GM19240 (cell line): Measurements from ENCODE around the gene PDCD11.
A peak's percentile ranks its signal among the peaks of the same experiment; 100 is the strongest.

ENCODE experiments used
- DNase-seq: peaks from one replicate; pipeline ENCODE4 v3.0.0; 2011; ENCODE audit warnings: low spot score; ENCODE audit not compliant: insufficient read length

PDCD11 gene

DNA sequence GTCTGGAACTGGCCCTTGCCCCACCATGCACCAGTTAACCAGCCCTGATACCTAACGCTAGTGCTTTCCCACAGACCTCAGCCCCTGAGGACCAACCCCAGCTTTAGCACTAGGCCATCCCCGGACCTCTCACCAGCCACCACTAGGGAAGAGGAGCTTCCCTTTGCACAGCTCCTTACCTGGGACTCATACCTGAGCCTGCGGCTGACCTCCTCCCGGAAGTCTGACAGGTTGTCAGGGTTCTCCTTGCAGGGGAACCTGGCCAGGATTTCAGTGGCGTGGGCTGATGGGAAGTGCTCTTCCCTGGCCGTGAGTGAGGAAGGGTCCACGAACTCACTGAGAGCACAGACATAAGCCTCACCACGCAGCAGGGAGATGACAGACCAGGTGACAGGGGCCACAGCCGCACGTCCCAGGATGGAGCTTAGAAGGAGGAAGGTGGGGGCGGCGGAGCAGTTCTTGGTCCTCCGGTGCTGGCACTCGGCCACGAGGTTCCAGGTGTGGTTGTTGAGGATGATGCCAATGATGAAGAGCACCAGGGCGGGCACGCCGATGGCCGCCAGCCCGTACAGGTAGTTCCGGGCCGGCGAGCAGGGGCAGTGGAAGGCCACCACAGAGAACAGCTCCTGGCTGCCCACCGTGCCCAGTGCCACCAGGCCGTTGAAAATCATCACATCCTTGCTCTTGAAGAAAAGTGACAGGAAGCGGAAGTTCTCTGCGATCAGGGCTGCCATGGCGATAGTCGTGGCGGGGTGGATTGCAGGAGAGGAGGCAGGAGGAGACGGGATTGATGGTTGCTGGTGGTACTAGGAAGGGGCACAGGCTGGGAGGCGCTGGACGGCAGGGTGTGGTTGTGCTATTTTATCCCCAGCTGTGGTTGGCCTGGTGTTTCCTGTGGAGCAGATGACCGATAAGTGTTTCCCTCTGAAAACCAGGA lies 53.0 kb downstream of the PDCD11 start:
- no peak for DNase-seq

DNA sequence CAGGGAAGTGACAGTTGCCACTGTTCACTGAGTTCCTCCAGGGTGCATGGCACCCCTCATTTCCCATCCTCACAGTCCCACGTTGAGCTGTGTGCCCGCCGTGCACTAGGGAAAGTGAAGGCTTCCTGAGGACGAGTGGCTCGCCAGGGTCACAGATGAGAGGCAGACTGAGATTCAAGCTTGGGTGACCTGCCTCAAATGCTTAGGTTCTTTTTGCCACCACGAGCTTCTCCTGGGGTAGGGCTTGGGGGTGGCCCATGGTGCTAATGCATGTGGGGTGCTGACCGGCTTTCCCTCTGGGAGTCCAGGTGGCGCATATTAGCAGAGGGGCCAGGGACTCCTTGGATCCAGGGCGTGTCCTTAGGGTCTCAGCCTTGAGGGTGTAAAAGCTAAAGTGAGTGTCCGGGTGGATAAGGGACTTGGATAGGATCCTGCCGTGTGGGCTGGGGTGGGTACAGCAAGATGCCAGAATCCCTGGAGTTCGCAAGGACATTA lies 53.8 kb downstream of the PDCD11 start:
- no peak for DNase-seq

DNA sequence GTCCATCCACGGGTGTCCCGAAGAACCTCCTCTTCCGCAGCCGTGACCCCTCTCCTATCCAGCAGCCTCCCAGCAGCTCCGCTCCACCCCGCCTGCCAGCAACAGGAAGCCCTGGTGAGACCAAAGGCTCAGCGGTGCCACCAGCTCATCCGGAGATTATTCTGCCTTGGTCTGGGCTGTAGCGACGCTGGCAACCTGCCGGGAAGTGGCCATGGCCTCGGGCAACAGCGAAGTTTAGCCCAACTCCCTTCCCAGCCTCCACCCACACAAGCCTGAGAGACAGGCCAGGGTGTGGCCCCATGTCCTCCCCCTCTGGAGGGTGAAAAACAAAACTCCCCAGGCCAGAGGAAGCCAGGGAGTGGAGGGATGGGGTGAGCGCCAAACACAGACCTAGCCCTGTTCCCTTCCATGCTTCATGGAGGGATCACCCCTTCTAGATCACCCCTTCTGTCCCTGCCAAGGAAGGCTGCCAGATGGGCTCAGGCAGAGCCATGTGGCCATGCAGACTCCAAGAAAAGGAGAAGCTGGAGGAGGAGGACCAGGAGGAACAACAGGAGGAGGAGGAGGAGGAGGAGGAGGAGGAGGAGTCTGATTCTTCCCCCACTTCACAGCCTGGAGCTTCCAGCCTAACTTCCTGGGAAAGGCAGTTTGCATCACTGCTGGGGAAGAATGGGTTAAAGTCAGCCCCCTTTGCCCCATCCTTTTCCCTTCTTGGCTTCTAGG lies 54.8 kb downstream of the PDCD11 start:
- peak; percentile 41 for DNase-seq

DNA sequence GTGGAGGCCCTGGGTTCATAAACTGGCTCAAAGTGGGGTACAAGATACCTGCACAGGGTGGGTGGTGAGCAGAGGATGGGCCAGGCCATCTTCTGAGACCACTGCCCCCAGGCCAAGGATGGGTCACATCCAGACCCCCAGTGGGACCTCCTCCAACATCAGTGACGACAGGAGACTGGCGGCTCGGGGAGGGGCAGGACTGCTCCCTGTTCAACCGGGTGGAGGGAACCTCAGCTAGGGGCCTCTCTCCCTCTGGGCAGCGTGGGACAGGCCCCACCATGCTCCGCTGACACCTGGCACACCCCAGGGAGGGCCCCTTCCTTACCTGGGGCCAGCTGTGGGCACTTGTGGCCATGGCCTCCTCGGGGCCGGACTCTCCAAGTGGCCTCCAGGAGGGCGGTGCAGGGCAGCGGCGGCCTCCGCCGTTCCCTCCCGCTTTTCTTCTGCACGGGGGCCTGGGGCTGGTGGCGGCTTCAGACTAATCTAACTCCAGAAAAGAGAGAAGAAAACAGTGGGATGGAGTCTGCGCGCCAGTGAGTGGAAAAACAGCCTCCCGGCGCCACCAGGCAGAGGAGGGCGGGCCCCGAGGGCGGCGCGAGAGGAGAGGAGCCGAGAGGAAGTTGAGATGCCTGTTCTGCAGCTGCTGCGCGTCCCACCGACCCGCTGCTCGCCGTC lies 55.5 kb downstream of the PDCD11 start, which contains the start of gene CALHM2:
CALHM2 (minus strand) TSS at position 540 of the 675 bp plus-strand sequence. CDS start 2,429 bp downstream, outside the sequence.
- peak; percentile 91 for DNase-seq

DNA sequence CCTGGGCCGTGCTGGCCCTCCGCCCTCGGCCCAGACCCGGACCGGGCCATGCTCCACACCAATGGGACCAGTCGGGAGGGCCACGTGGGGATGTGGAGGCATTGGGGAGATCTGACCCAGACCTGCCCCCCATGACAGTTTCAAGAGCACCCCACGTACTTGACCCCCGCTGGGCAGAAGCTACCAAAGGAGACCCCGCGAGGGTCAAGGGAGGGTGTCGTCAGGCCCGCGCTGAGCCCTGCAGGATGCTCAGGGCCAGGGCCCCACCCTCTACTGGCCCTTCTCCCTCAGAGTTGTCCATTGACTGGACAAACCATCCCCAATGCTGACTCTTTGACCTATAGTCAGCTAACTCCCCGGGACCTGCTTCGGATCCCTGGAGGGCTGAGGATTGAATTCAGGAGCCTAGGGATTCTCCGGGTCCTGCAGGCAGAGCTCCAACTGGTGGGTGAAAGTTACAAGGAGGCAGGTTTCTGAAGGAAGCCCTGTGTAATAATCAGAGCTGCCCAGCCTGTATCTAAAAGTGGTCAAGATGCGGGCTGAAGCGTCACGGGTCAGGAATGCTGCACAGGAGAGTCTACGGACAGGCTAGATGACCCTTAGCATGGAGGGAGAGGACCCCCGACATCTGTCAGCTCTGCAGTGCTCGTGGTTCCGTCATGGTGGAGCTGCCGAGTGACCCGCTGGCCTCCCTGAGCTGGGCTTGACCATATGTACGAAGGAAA lies 56.2 kb downstream of the PDCD11 start:
- no peak for DNase-seq

DNA sequence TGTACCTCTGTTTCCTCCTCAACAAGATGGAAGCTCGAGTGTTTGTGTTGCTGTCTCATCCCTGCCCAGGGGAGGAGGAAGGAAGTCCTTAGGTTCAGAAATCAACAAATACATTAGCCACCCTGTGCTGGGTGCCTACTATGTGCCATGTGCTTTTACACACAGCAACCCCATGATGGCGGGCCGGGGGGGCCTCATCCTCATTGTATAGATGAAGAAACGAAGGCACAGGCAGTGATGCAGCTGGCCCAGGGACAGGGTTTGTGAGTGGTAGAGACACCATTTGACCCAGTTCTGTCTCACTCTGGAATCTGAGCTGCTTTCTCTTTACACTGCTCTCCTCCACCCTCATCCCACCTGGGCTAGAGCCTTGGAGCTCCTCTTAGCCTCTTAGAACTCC lies 57.6 kb downstream of the PDCD11 start:
- DNase-seq: no peak

DNA sequence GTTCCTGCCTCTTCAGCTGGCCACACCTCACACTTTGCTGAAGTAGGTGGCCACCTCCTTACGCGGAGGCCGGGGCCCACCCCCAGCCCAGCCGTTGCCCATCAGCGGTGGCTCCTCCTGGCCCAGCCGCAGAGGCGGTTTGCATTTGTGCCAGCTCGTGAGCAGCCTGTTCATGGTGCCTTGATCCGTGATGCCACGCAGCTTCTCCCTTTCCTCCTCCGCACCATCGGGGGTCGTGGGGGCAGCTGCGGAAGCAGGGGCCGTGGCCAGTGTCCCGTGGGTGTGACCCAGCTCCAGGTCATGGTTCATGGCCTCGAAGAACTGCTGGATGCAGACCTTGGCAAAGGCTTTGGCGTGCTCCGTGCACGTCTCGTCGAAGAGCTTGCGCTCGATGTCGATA lies 58.8 kb downstream of the PDCD11 start:
- no peak for DNase-seq

DNA sequence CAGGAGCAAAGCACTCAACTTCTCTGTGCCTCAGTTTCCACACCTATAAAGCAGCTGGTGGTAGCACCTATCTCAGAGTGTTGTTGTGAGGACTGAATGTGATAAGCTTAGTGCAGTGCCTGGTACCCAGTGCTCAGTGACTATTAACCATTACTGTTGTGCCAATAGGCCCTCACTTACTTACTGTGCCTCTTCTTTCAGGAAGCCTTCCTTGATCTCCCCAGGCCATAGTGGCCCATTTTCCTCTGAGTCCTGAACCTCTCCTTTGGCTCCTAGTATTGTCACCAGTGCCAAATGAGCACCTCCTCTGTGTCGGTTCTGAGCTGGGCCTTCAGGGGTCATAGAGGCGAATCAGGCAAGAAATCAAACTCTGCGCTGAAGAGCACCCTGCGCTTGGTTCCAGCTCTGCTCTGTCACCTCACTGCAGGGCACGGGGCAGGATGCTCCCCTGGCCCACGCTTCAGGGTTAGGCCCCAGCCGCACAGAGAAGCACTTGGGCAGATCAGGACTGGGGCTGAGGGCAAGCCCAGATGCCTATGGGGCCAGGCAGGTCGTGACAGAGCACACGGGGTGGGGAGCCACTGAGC lies 59.7 kb downstream of the PDCD11 start:
- no peak for DNase-seq

DNA sequence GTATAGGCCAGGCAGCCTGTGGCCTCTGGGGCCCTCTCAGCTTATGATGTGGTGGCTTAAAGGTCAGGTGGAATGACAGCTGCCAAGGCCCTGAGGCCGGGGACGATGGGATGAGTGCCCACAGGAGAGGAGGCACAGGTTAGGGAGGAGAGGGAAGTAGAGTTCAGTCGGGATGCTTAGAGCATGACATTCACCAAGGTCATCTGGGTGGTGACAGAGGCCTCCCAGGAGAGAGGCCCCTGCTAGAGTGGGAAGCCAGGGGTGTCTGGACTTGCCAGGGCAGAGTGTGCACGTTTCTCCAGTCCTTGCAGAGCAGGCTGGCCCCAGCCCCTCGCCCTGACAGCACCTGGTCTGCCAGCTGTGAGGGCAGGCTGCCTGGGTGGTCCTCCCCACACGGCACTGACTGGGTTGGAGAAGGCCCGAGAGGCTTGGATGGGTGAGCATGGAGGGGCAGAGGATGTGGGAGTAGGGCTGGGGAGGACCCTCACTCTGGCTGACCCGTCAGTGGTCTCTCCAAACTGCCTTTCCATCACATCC lies 60.8 kb downstream of the PDCD11 start:
- no peak for DNase-seq

DNA sequence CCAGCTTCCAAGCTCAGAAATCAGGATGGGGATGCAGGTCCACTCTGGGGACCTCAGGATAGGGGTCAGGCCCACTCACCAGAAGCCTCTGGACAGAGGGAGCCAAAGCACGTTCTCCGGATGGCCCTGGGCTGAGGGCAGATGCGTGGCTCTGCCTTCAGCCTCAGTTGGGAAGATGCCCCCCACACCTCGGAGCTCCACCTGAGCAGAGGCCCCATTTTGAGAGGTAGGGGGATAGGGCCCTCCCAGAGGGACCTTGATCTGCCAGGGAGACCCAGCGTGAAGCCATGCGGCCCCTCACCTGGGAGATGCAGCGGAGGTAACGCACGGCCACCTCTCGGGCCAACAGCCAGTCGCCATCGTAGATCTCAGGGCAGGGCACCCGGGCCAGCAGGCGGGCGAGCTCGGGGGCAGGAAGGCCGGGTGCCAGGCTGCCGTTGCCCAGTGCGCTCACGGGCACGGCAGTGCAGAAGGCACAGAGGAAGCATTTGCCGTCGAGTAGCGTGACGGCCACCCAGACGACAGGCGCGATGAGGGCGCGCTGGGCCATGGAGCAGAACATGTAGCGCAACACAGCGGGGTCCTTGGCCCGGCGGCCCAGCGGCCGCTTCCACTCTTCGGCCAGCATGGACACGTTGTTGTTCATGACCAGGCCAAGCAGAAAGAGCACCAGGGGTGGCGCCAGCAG lies 61.6 kb downstream of the PDCD11 start:
- no peak for DNase-seq

DNA sequence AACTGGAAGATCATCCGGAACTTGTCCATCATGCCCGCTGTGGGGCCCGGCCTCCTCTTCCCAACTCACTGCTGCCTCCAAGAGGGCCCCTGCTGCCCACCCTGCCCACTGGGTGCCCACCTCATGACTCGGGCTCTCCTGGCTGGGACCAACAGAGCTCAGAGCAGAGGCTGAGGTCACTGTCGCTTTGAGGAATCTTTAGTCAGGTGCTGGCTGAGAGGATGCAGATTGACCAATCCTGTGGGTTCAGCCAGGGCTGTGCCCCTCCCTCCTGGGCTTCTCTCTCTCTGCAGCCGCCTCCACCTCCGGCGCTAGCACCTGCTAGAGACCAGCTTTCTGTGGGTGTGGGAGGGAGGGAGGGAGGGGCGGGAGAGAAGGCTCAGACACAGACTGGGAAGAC lies 62.3 kb downstream of the PDCD11 start, which contains the start of gene CALHM1:
CALHM1 (minus strand) TSS at position 181 of the 400 bp plus-strand sequence; CDS start at position 32, 149 bp downstream.
- peak; percentile 63 for DNase-seq

DNA sequence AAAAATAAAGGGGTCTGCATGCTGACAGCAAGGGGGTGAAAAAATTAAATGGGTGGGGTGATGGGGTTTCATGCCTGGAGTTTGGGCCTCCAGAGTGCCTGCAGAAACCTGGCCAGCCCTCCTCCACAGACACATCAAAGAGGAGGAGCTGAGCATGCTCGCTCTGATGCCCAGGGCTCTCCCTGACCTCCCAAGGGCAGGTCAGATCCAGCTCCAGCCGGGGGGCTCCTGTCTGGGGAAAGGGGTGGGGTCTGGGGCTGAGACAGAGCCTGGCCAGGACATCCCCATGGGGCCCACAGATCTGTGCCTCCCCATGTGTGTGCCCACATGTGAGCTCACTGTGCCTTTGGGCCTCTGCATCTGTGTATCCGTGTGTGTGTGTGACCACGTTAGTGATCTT lies 63.2 kb downstream of the PDCD11 start:
- DNase-seq: no peak

DNA sequence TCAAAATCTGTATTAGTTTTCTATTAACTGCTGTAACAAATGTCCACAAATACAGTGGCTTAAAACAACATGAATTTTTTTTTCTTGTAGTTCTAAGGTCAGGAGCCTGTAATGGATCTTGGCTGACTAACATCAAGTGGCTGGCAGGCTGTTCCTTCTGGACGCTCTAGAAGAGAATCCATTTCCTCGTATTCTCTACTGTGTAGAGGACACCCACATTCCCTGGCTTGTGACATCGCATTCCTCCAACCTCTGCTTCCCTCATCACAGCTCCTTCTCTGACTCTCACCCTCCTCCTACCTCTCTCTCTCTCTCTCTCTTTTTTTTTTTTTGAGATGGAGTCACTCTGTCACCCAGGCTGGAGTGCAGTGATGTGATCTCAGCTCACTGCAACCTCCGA lies 67.1 kb downstream of the PDCD11 start:
- no peak for DNase-seq

DNA sequence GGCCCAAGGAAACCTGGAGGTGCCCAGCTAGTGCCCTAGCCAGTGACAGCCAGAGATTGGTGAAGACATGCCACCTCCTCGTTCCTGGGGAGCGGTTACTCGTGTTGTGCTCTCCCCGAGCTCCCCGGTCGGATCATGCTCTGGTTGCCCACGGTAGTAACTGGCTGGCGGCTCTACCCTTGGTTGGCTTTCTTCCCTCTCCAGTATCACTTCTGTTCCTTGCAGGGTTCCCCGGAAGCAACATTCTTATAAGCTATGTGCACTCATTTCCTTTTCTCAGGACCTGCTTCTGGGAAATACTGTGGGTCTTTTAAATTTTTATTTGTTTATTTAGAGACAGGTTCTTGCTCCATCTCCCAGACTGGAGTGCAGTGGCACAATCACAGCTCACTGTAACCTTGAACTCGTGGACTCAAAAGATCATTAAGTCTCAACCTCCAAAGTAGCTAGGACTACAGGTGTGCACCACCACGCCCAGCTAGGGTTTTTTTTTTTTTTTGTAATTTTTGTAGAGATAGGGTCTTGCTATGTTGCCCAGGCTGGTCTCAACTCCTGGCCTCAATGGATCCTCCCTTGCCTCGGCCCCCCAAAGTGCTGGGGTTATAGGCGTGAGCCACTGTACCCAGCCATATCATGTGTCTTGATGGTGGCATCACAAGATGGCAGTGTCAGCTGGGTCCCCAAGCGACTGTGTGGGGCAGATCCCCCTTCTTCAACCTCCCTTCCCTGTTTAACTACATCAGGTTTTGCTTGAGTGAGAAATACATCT lies 69.2 kb downstream of the PDCD11 start:
- DNase-seq: no peak

DNA sequence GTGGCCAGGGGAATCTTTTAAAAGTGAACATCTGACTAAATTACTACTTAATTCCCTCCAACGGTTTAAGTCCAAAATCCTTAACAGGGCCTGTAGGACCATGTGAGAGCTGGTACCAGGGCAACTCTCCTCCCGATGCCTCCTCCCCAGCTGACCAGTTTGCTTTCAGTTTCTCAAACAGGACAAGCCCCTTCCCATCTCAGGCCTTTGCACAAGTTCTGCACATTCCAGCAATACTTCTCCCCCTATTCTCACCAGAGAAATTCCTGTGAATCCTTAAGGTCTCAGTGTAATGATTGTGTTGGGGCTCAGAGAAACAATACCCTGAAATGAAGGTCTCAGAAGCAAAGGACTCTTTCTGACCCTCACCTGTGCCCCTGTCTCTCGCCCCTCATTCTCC lies 70.3 kb downstream of the PDCD11 start:
- no peak for DNase-seq

DNA sequence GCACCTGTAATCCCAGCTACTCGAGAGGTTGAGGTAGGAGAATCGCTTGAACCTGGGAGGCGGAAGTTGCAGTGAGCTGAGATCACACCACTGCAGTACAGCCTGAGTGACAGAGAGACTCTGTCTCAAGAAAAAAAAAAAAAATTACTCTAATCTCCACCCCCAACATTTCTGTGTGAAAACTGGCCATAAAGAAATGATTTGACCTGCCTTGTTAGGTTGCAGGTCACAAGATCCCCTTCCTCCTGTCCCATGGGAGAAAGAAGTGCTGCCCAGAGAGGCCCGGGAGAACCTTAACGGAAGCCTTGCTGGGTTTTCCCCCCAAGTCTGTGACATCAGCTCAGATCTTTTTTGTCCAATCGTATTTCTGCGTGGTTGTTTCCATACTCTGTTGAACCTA lies 71.0 kb downstream of the PDCD11 start:
- DNase-seq: no peak

DNA sequence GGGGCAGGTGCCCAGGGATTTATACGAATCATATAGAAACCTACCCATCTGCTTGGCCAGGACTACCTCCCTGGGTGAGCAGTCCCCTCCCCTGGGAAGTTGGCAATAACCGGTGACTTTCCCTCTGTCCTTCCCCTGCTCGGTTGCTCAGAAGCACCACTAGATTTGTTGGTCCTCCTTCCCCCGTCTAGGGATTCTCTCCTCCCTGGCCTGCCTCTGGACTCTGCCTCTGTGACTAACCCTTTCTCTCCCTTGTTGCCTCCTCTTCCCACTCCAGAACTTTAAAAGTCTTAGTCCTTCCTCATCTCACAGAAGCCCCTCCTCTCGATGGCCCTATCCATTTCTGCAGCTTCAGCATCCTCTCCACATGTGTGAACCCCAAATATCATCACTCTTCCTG lies 72.8 kb downstream of the PDCD11 start:
- no peak for DNase-seq

DNA sequence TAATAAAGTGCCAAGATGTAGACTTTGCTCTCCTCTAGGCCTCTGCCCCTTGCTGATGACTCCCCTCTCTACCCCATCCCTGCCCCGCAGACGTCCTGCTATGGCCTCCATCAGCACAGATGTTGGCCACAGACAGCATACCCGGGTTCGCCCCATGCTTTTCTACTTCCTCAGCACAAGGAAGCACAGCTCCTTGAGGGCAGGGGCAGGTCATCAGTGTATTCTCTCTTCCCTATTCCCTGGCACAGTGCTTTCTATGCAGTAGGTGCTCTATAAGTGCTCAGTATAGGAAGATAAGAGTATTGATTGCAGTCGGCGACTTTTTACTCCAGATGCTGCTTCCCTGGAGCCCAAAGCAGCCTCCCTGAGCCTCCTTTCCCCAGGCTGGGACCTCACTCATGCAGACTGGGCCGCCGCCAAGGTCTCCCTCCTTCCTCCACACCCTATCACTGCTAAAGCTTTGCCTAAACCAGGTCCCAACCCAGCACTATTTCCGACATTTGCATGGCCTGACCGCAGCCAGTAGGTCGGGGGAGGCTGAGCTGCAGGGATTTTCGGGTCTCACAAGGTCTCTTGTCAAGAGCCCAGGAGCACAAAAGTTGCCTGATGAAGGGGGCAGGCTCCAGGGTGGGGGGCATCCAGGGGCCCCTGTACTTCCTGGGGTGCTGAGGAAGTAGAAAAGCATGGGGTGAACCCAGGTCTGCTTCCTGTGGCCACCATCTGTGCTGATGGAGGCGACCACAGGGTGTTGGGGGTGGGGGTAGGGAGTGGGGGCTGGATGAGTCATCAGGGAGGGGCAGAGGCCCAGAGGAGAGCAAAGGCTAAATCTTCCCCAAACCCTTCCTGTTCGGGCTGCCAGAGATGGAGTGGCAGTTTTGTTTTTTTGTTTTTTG lies 74.6 kb downstream of the PDCD11 start:
- peak; percentile 86 for DNase-seq
